ENCODE data around the gene PHF2.

The PHF2 gene

GRCh38 chr9:93566408-93567270 is 9.7 kb upstream of the PHF2 start (continued):
- TF ChIP-seq ZNF18 (tag by site-specific recombination; IDR thresholded peaks at IDR 0.05) (no peak), ZNF366 (tag by site-specific recombination; conservative IDR thresholded peaks at IDR 0.05) (no peak), ZNF521 (tag by site-specific recombination; IDR thresholded peaks at IDR 0.05) (no peak), ZNF416 (tag by site-specific recombination; IDR thresholded peaks at IDR 0.05) (no peak), SALL2 (tag by site-specific recombination; IDR thresholded peaks at IDR 0.05; ENCODE audit: borderline replicate concordance) (no peak), ZSCAN30 (tag by site-specific recombination; IDR thresholded peaks at IDR 0.05) (peak; percentile 54; the same call in 1 of the 2 replicates), ZNF600 (tag by site-specific recombination; IDR thresholded peaks at IDR 0.05) (no peak), ZNF830 (tag by site-specific recombination; IDR thresholded peaks at IDR 0.05; ENCODE audit: low read depth) (no peak), OSR2 (tag by site-specific recombination; IDR thresholded peaks at IDR 0.05) (no peak), ZNF23 (tag by site-specific recombination; IDR thresholded peaks at IDR 0.05; ENCODE audit: borderline replicate concordance) (no peak), PRDM2 (tag by site-specific recombination; IDR thresholded peaks at IDR 0.05; ENCODE audit: borderline replicate concordance) (no peak), ZNF843 (tag by site-specific recombination; IDR thresholded peaks at IDR 0.05) (no peak), ZNF558 (tag by site-specific recombination; IDR thresholded peaks at IDR 0.05) (no peak), ZNF114 (tag by site-specific recombination; IDR thresholded peaks at IDR 0.05) (no peak), ZNF677 (tag by site-specific recombination; IDR thresholded peaks at IDR 0.05) (no peak), ZIC2 (tag by site-specific recombination; IDR thresholded peaks at IDR 0.05) (0 out of 2 replicates have a peak, but pooled peaks have one; percentile 29), ZNF426 (tag by site-specific recombination; IDR thresholded peaks at IDR 0.05) (no peak), ZNF138 (tag by site-specific recombination; IDR thresholded peaks at IDR 0.05; ENCODE audit: borderline replicate concordance) (no peak)
- TF ChIP-seq, protein P1, sequence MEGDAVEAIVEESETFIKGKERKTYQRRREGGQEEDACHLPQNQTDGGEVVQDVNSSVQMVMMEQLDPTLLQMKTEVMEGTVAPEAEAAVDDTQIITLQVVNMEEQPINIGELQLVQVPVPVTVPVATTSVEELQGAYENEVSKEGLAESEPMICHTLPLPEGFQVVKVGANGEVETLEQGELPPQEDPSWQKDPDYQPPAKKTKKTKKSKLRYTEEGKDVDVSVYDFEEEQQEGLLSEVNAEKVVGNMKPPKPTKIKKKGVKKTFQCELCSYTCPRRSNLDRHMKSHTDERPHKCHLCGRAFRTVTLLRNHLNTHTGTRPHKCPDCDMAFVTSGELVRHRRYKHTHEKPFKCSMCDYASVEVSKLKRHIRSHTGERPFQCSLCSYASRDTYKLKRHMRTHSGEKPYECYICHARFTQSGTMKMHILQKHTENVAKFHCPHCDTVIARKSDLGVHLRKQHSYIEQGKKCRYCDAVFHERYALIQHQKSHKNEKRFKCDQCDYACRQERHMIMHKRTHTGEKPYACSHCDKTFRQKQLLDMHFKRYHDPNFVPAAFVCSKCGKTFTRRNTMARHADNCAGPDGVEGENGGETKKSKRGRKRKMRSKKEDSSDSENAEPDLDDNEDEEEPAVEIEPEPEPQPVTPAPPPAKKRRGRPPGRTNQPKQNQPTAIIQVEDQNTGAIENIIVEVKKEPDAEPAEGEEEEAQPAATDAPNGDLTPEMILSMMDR (tag by site-specific recombination; IDR thresholded peaks at IDR 0.05) = peak; percentile 73; the same call in 1 of the 2 replicates
- TF ChIP-seq, protein P2, sequence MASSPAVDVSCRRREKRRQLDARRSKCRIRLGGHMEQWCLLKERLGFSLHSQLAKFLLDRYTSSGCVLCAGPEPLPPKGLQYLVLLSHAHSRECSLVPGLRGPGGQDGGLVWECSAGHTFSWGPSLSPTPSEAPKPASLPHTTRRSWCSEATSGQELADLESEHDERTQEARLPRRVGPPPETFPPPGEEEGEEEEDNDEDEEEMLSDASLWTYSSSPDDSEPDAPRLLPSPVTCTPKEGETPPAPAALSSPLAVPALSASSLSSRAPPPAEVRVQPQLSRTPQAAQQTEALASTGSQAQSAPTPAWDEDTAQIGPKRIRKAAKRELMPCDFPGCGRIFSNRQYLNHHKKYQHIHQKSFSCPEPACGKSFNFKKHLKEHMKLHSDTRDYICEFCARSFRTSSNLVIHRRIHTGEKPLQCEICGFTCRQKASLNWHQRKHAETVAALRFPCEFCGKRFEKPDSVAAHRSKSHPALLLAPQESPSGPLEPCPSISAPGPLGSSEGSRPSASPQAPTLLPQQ (tag by site-specific recombination; IDR thresholded peaks at IDR 0.05) = 0 out of 2 replicates have a peak, but pooled peaks have one; percentile 33
- TF ChIP-seq, protein P3, sequence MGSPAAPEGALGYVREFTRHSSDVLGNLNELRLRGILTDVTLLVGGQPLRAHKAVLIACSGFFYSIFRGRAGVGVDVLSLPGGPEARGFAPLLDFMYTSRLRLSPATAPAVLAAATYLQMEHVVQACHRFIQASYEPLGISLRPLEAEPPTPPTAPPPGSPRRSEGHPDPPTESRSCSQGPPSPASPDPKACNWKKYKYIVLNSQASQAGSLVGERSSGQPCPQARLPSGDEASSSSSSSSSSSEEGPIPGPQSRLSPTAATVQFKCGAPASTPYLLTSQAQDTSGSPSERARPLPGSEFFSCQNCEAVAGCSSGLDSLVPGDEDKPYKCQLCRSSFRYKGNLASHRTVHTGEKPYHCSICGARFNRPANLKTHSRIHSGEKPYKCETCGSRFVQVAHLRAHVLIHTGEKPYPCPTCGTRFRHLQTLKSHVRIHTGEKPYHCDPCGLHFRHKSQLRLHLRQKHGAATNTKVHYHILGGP (tag by site-specific recombination; IDR thresholded peaks at IDR 0.05) = no peak

Measured in HEK293 (cell line).